ENCODE data around the gene CXCL13.
"Not testable (repeated sequence)": the region's sequence is repeated elsewhere in the genome, so short reads cannot be mapped to it uniquely, and the experiment has no call there.

Gene CXCL13

DNA sequence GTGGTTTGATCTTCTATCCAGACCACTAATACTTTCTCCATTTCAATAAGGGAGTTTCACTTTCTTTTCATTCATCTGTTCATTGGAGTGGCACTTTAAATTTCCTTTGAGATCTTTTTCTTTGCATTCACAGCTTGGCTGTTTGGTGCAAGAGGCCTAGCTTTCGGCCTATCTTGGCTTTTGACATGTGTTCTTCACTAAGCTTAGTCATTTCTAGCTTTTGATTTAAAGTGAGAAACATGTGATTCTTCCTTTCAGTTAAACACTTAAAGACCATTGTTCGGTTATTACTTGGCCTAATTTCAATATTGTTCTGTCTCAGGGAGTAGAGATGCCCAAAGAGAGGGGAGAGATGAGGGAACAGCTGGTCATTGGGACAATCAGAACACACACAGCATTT is 24.3 kb downstream of the CXCL13 start:
- no peak for DNase-seq (ENCODE audit: extremely low spot score)
- ChIA-PET CTCF (interaction anchor here (0.9 to 3.9 kb wide), 5 partner anchors 10 to 43 kb away, joined by 3 to 33 read pairs (median 5); no protein-coding TSS in a partner anchor), POLR2A (interaction anchor here (0.6 kb wide), 1 partner anchor 20 kb away, joined by 3 read pairs; no protein-coding TSS in a partner anchor)
- TF ChIP-seq, protein P1, sequence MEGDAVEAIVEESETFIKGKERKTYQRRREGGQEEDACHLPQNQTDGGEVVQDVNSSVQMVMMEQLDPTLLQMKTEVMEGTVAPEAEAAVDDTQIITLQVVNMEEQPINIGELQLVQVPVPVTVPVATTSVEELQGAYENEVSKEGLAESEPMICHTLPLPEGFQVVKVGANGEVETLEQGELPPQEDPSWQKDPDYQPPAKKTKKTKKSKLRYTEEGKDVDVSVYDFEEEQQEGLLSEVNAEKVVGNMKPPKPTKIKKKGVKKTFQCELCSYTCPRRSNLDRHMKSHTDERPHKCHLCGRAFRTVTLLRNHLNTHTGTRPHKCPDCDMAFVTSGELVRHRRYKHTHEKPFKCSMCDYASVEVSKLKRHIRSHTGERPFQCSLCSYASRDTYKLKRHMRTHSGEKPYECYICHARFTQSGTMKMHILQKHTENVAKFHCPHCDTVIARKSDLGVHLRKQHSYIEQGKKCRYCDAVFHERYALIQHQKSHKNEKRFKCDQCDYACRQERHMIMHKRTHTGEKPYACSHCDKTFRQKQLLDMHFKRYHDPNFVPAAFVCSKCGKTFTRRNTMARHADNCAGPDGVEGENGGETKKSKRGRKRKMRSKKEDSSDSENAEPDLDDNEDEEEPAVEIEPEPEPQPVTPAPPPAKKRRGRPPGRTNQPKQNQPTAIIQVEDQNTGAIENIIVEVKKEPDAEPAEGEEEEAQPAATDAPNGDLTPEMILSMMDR (IDR thresholded peaks at IDR 0.05; ENCODE audit: control extremely low read depth, extremely low read depth, low read depth, missing control alignments), result no peak

DNA sequence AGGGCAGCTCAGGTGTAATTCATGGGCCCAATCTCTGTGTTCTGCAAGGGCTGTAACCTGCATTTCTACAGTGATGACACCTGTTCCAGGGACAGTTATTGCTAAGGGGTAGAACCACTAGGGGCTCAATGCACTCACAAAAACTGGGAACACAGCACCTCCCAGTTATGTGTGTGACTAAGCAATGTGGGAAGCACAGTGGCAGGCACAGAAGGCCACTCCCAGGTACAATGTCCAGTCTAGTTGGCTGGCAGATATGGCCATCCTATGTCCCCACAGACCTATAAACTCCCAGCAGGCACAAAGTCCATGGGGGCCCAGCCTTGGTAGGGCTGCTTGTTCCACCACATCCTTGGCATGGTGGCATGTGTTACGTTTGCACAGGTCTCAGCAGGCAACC is 25.7 kb downstream of the CXCL13 start:
- POLR2A ChIA-PET, result no interaction called here
- TF ChIP-seq, protein P1 (IDR thresholded peaks at IDR 0.05; ENCODE audit: control extremely low read depth, extremely low read depth, low read depth, missing control alignments), result no peak
- no peak for DNase-seq (ENCODE audit: extremely low spot score)
- CTCF ChIA-PET, result no interaction called here

- ChIA-PET POLR2A (no interaction called here), CTCF (no interaction called here)
- no peak for DNase-seq (ENCODE audit: extremely low spot score)
- TF ChIP-seq, protein P1 (IDR thresholded peaks at IDR 0.05; ENCODE audit: control extremely low read depth, extremely low read depth, low read depth, missing control alignments), result no peak
Observed at GRCh38 chr4:77634132-77634785, 28.6 kb downstream of the CXCL13 start.

DNA sequence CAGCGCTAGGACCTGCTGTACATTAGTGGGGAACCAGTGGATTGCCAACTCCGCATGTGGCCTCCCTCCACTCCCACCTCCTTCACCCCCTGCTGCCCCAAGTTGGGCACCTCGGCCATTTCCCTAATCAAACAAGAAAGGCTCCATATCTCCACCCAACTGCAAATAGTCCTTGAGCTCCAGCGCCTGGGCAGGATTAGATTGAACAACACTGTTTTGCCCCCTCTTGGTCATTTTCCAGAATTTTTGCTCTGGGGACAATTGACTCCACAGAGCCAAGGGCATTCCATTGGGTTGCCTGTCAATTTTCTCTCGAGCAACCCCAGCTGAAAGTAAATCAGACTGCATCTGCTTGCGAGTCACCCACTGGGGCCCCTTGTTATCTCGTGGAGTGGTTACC is 29.6 kb downstream of the CXCL13 start:
- ChIA-PET CTCF (interaction anchor here (1.9 kb wide), 1 partner anchor 35 kb away, joined by 6 read pairs; no protein-coding TSS in a partner anchor), POLR2A (no interaction called here)
- no peak for DNase-seq (ENCODE audit: extremely low spot score)
- TF ChIP-seq, protein P1 (IDR thresholded peaks at IDR 0.05; ENCODE audit: control extremely low read depth, extremely low read depth, low read depth, missing control alignments), result no peak

- CTCF ChIA-PET, result interaction anchor here (1.9 kb wide), 1 partner anchor 35 kb away, joined by 6 read pairs; no protein-coding TSS in a partner anchor
- no peak for DNase-seq (ENCODE audit: extremely low spot score)
- POLR2A ChIA-PET, result no interaction called here
- TF ChIP-seq, protein P1 (IDR thresholded peaks at IDR 0.05; ENCODE audit: control extremely low read depth, extremely low read depth, low read depth, missing control alignments), result no peak
Observed at GRCh38 chr4:77635876-77636275, 30.3 kb downstream of the CXCL13 start.

GRCh38 chr4:77636902-77637301 is 31.3 kb downstream of the CXCL13 start:
- POLR2A ChIA-PET, result no interaction called here
- TF ChIP-seq, protein P1 (IDR thresholded peaks at IDR 0.05; ENCODE audit: control extremely low read depth, extremely low read depth, low read depth, missing control alignments), result no peak
- CTCF ChIA-PET, result interaction anchor here (0.6 to 1.9 kb wide), 2 partner anchors 18 to 36 kb away, joined by 3 to 6 read pairs; no protein-coding TSS in a partner anchor
- no peak for DNase-seq (ENCODE audit: extremely low spot score)

DNA sequence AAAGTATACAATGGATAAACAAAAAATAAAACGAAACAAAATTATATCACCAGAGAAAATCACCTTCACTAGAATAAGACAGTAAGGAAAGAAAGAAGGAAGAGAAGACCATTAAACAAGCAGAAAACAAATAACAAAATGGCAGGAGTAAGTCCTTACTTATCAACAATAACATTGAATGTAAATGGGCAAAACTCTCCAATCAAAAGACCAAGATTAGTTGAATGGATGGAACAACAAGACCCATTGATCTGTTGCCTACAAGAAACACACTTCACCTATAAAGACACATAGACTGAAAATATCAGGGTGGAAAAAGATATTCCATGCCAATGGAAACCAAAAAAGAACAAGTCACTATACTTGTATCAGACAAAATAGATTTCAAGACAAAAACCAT is 38.4 kb downstream of the CXCL13 start:
- DNase-seq (ENCODE audit: extremely low spot score); POLR2A ChIA-PET; CTCF ChIA-PET: not testable (repeated sequence)

Measured in GM10248 (cell line).